Activated CD4-positive, CD25-positive, alpha-beta regulatory T cell (primary cell): ENCODE data around the gene RHEX.
"Not testable (repeated sequence)": the region's sequence is repeated elsewhere in the genome, so short reads cannot be mapped to it uniquely, and the experiment has no call there.

Source experiments
- DNase-seq, 4 experiments: peaks; one replicate each; lab custom pipeline; 2025; lab: John Stamatoyannopoulos, UW

The RHEX gene, protein sequence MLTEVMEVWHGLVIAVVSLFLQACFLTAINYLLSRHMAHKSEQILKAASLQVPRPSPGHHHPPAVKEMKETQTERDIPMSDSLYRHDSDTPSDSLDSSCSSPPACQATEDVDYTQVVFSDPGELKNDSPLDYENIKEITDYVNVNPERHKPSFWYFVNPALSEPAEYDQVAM

DNA sequence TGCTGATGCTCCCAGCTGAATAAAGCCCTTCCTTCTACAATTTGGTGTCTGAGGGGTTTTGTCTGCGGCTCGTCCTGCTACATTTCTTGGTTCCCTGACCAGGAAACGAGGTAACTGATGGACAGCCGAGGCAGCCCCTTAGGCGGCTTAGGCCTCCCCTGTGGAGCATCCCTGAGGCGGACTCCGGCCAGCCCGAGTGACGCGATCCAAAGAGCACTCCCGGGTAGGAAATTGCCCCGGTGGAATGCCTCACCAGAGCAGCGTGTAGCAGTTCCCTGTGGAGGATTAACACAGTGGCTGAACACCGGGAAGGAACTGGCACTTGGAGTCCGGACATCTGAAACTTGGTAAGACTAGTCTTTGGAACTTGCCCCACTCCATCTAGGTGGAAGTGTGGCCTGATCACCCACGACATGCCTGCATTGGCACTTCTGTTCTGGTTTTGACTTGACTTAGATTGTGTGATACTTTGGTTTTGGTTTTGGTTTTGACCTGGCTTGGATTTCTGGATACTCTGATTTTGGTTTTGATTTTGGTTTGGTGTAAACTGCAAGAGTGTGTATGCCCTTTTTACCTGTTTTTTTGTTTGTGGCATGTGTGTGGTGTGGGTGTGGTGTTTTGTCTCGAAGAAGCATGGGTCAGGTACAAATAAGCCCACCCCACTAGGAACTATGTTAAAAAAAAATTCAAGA is at the start of gene RHEX:
Gene RHEX, plus strand, starts transcription at position 255 of the 692 bp plus-strand sequence. CDS start 44,656 bp downstream, outside the sequence.
- not testable (repeated sequence) for DNase-seq

DNA sequence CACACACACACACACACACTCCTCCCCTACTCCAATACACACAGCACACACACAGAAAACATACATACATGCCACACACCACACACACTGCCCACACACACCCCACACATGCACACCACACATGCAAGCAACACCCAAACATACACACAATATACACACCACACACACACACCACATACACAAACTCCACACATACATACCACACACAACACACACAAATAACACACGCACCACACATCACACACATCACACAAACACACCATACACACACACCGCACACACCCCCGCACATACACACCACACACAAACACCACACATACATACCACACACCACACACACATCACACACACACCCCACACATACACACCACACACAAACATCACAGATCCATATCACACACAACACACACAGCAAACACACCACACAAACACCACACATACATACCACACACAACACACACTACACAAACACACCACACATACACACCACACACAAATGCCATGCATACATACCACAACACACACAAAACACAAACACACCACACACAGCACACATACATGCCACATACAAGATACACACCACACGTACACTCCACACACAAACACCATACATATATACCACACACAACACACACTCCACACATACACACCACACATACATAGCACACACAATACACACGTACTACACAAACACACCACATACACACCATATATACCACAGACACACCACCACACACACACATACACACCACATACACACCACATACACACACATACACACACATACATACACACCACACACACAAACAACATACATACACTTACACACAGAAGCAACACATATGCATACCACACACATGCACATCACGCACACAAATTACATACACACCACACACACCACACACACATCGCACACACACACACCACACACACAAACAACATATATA is 48.8 kb upstream of the RHEX start:
- DNase-seq = no peak

DNA sequence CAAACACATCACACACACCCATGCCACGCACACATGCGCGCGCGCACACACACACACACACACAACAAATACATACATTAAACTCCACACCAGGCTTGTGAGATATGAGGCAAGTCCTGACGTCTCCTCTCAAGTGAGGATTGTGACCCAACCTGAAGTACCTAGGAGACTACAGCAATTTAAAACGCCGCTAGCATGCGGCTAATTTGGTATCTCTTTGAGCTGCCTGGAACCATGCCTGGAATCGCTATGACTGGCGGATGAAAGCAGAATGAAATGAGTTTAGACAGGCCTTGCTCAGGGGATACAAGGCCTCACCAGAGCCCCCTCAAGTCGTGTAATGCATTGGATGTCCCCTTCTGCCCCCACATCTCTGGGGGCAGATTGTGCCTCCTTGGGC is 48.1 kb upstream of the RHEX start:
- DNase-seq = no peak

DNA sequence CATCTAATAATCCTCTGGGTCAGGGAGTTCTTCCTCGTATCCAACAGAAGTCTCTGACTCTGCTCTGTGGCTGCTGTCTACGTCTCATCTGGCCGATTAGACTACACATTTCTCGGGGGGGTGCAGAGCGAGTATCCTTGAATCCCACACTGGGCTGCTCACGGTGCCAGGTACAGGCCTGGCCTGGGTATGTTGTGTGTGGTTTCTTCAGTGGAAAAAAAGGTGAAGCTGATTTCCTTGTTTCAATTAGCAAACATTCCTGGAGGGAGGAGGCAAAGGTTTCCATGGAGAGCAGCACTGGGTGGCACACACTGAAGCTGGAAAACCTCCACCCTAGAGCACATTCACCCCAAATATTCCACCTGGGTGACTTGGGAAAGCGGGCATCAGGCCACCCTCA is 47.7 kb upstream of the RHEX start:
- no peak for DNase-seq

DNA sequence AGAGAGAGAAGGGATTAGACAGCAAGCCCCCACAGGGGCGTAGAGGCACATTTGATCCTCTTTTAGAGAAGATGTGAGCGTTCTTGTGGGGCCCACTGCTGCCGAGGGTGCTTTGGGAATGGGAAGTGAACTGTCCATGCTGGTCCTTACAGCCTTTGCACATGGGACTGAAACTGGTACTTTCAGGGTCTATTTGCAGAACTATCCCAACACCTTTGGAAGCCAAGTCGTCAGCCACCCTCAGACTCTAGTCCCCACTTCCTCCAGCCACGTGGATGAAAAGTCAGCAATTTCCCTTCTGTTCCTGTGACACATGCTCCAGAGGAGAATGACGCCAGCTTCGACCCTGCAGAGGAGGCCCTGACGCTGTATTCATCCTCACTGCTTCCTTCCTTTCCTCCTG is 47.2 kb upstream of the RHEX start:
- DNase-seq = no peak

DNA sequence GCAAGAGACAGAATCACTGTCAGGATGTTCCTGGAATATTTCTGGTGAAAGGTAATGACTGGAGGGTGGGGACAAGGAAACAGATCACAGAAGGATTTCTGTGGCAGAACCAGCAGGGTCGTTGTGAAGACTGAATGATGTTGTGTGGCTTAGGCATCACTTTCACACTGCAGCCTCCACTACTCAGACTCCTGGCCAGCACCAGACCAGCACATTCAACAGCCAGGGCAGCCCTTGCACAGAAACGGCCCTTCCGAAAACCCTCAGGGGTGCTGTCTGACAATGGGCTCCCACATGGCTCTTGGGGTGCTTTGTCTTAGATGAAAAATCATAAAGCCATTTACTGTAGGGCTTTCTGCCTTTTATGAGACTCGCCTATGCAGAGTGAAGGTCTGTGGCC is 46.0 kb upstream of the RHEX start:
- no peak for DNase-seq

DNA sequence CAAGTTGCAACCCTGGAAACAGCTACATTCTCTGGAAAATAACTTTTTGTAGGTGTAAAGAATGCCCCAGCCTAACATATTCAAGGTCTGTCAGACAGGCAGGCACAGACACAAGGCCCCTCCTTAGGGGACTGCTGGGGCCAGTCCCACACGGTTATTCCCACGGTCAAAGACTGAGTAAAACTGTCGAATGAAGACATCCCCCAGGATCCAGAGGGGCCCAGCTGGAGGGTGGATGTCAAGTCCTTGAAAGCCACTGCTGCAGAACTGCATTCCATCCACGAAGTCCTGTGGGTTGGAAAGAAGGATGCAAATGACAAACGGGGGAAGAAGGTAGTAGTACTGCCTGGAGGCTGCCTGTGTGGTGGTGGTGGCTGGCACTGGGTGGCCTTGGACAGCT is 42.9 kb upstream of the RHEX start:
- DNase-seq = no peak

DNA sequence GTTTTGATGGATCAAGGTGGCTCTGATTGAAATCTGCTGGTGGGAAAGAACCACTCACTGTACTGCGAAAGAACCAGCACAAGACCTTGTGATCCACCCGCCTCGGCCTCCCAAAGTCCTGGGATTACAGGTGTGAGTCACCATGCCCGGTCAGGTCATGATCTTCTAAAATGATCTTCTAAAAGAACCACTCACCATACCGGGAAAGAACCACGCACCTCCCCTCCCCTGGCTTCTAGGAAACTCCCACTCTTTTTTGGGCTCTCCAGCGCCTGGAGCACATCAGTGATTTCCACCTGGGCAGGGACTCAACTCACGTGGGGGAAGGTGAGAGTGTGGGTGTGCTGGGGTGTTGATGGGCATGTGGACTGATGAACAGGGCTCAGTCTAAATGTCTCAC is 41.9 kb upstream of the RHEX start:
- no peak for DNase-seq

DNA sequence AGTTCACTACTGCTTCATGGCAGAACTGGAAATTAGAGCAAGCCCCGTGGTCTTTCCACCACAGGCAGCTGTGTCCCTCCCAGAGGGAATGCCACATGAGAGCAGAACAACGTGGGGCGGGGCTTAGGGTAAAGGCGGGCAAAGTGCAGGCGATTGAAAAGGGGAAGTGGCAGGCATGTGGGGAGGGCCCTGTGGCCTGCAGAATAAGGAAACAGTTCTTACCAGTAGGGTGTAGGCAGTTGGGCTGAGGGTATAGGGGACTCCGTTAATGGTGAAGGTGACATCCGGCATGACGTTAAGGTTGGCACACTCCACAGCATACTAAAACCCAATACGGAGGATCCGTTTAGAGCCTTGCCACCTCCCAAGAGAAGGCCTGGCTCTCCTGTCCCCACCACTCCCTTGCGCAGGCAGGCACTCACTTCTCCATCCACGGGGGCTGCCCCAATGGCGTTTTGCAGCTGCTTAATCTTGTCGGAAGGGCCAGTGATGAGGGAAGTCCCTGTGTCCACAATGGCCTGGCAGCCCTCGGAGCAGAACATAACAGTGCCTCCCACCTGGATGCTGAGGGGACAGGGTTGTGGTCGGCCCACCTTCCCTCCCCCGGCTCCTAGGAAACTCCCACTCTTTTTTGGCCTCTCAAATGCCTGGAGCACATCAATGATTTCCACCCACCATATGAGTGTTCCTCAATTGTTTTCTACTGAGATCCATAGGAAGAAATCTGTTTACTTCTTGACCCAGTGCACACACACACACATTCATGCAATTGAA is 40.7 kb upstream of the RHEX start:
- DNase-seq = peak in 2 of 4 experiments; percentile 6 to 9

DNA sequence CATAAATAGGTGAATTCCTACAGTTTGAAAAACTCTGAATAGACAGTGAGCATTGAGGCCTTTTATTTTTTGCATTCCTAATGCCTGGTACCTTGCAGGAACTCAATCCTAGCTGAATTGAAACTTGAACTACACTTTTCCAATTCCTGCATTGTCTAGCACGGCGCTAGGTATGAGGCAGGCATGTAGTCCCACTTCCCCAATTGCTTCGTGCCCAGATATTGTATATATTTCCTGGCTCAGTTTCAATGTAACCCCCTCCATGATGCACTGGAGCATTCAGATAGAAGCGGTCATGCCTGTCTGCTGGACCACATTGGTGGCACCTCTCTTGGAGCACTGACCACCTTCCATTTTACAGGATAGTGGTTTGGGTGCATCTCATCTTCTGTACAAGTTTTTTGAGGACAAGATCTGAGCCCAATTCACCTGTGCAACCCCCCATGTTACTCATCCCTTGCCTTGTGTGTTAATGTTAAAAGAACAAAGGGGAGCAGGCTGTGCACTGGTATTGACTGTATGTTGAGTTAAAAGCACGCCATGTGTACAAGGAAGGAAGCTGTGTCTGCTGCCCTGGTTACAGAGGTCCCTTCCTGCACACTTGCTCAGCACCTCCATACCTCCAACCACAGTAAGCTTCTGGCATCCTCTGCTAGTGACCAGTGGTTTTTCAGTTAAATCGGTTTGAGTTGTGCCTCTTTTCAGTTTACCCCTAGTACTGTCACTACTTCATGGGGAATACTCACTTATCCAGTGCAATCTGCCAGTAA is 39.8 kb upstream of the RHEX start:
- no peak for DNase-seq

DNA sequence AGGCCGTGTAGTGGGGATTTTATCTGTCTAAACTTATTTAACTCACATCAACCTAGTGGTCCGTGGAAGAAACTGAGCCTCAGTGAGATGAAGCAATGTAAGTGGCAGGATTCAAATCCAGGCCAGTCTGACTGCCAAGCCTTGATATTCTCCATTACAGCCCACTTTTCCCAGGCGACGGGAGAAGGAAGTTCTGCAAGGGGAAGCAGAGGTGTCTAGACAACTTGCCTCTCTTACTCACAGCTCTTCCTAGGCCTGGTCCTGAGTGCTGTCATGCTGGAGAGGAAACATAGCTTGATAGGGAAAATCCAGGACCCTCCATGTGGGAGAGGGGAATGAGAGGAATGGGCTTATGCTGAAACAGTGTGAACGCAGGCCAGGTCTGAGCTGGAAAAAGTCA is 38.4 kb upstream of the RHEX start:
- DNase-seq = no peak

DNA sequence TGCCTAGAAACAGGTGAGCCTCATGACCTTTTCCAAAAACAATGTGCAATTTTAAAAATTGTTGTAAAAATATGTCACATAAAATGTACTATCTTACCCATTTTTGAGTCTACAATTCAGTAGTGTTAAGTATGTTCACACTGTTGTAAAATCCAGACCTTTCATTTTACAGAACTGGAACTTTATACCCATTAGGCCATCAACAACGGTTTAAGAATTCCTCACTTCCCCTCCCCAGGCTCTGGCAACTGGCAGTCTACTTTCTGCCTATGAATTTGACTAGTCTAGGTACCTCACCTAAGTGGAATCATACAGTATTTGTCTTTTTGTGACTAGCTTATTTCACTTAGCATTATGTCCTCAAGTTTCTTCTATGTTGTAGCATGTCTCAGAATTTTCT is 37.9 kb upstream of the RHEX start:
- DNase-seq = no peak

DNA sequence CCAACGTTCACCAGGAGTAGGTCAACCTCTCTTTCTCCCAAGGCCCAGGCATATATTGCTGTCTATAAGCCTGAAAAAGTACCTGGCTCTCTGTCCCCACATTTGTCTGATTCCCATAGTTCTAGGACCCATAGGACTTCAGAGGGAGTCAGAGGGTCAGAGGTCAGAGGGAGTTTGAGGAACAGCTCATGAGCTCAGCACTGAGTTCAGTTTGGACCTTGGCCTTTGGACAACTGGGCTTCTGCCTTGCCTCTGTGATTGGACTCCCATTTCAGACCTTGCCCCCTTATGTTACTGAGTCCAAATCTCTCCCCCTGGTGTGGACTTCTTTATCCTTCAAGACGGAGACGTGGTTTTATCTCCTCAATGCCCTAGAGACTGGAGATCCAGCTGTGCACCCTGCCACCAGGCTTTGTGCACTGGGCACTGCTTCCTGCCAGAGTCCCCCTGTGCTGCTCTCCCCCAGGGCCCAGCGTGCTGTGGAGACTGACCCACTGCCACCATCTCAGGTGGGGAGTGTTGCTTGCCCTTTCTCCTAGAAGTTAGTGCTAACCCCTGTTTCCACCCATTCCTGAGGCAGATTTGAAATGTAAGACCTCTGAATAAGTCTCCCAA is 32.5 kb upstream of the RHEX start:
- no peak for DNase-seq

DNA sequence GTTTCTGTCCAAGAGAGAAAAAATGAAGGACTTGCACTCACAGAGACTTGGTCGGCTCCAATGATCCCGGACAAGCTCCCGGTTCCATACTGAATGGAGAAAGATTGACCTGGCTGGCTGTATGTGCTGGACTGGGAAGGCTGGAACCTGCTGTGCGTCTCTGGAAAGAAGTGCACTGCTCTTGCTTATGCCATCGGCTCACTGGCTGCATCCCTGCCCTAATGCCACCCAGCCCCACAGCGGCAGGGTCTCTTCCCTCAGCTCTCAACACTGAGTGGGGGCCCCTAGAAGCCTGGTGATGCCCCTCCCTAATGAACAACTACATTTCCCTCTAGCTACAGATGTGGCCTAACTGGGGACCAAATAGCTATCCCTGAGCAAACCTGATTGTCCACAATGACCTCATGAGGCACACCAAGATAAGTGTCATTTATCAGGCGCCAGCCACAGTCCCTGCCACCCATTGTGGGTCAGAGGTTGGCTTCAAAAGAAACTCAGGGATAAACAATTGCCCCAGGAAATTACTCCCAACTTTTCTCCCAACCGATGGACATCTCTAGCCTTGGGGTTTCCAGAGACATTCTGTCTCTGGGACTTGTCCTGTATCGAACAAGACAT is 31.9 kb upstream of the RHEX start:
- DNase-seq = no peak

DNA sequence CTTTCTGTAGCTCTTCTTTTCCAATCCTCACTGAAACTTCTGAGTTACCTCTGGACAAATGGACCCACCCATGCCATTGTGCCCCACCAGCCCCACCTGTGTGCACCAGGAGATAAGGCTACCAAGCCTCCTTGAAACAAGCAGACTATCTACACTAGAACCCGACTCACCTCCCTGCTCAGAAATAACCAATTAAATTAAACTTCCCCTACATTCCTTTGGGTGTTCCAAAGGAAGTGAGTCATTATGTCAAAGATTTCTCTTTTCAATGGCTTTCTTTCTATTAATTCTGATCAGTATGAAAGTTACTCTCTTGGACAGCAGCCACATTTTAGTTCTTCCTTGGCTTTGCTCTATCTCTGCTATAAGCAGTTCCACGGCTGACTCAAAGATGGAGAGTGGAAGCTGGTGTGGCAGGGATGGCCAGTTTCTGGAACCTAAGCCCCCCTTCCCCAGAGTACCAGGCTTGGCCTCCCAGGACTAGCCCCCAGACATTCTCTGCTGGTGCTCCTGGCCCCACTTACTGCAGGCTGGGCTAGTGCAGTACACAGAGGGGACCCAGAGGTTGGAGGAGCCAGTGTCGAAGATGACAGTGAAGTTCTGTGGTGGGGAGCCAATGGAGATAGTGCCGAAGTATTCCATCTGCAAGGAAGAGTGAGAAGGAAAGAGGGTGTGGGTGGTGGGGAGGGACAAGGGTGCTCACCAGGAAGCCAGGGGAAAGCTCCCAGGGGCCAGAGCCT is 31.2 kb upstream of the RHEX start:
- no peak for DNase-seq

DNA sequence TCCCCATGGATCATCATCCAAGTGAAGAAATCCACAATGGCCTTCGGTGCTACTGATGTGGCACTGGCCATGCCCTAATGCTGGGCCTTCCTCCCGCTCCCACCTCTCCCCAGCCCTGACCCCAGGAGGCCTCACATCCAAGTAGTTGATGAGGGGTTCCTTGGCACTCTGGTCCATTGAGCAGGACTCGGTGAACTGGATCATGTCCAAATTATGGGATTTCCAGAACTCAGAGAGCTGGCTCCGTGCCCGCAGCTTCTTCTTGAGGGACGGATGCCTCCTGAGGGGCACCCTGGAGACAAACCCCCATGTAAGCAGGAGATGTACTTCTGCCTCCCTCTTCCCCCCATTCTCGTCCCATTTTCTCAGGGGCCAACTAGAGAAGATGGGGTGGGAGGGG is 30.2 kb upstream of the RHEX start:
- no peak for DNase-seq

DNA sequence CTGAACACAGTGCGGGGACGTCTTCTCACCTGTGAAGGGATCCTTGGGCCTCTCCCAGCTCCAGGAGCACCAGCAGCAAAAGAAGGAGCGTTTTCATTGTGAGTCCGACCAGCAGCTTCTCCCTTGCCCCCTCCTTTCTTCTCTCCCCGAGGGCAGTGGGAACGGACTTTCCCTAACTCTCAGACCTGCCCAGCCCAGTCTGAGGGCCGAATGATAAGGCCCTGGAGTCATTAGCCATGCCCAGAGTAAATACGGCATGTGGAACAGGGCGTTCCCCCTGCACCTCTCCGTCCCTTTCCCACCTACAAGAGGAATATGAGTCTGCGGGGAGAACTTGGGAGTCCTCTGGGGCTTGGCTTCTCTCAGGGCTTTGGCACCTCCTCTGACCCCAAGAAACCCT is 29.3 kb upstream of the RHEX start, which contains the start of gene CTSE:
Gene CTSE, minus strand, starts transcription at position 201 of the 400 bp plus-strand sequence. Its CDS starts 104 bp downstream, at position 97.
- DNase-seq = no peak

DNA sequence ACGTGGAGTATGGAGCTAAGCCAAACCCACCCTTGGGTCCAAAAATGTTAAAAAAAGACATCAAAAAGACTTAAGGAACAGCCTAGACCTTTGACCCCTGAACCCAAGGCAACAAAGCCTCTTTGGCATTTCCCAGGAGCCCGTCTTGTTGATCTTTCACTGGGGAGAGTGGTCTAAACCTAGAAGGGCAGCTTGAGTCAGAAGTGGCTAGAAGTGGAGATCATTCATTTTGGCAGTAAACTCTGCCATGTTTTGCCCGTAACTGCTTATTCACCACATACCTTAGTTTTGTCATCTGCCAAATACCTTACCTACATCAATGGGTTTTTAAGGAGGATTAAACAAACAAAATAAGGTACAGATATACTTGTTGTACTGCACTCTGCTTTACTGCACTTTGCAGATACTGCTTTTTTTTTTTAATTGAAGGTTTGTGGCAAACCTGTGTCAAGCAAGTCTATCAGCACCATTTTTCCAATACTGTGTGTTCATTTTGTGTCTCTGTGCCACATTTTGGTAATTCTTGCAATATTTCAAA is 27.6 kb upstream of the RHEX start:
- DNase-seq = no peak

DNA sequence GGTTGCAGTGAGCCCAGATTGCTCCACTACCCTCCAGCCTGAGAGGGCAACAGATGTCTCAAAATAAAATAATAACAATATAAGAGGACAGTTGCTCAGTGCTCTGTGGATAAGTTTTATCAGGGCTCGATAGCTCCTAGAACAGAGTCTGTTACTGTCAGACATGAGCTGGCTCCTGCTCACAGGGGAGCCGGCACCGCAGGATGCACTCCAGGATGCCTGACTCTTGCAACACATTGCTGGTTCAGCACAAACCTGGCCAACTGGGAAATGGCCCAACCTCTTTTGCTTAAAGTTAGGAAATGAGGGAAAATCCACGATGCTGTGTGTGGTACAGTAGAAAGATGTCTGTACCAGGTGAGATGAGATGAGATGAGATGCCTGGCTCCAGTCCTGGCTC is 23.5 kb upstream of the RHEX start:
- no peak for DNase-seq
